Upper lobe of right lung (tissue), 1 donor: ENCODE data around the gene DNMT1. TPM values are rescaled to one million over a fixed set of nuclear protein-coding genes. Genes with fewer than 3 reads are reported as not detected.

Experiments
- ATAC-seq: fragments of 200-7000 bp; cut with Tn5 transposase; one replicate; pipeline ENCODE4 v1.9.1; 2020; ENCODE audit warnings: mild to moderate bottlenecking, moderate library complexity
- DNase-seq: peaks from one replicate; pipeline ENCODE4 v3.0.0-alpha.2; 2020
- H3K27ac ChIP-seq: fragments of 200-600 bp; one replicate; pipeline ENCODE4 v1.8.0; 2022
- H3K27me3 ChIP-seq: fragments of 200-600 bp; one replicate; pipeline ENCODE4 v1.8.0; 2022; ENCODE audit warnings: mild to moderate bottlenecking
- H3K36me3 ChIP-seq: fragments of 200-600 bp; one replicate; pipeline ENCODE4 v1.8.0; 2022
- H3K4me1 ChIP-seq: fragments of 200-600 bp; one replicate; pipeline ENCODE4 v1.8.0; 2022
- H3K4me3 ChIP-seq: fragments of 200-600 bp; one replicate; pipeline ENCODE4 v1.8.0; 2022; ENCODE audit warnings: mild to moderate bottlenecking
- H3K9me3 ChIP-seq: fragments of 200-600 bp; one replicate; pipeline ENCODE4 v1.8.0; 2022
- intact Hi-C: fragments of 100-400 bp; cut with DNase I; formaldehyde crosslinking; loops from one replicate; pipeline ENCODE4 v1.11.0; 2022
- total RNA-seq: library from RNA; stranded (reverse); fragmentation: NEBNext Ultra II Directional; extraction: Animal tissue kit (Norgen Biotek cat#: 25700); gene quantifications from one replicate; pipeline ENCODE4 v1.2.1, GENCODE V29; 2021
- TF ChIP-seq, protein P1 (sequence below): fragments of 200-600 bp; IDR thresholded peaks from one replicate; pipeline ENCODE4 v1.8.0; 2022; ENCODE audit warnings: antibody characterized with exemption
- donor health status: DM: no; HTN: yes; CAD: no; lungs with severe emphysema.

The DNMT1 gene
- total RNA-seq, 1 donor from 2014 or later = 72.1 TPM

DNA sequence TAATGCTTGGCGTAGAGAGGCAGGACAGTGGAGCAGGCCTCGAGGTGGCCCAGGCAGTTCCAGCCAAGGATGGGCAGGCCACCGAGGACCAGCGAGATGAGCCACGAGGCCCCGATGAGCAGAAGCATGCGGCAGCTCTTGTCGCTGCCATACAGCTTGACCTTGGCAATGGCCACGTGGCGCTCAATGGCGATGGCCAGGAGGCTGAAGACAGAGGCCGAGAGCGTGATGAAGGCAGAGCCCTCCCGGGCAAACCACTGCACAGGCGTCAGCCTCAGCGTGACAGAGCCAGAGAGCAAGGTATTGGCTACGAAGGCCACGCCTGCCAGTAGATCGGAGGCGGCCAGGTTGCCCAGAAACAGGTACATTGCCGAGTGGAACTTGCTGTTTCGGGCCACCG lies 29.6 kb upstream of the DNMT1 start:
- H3K36me3 ChIP-seq = peaks cover 13% of the 10 kb centered on the region
- no peaks in the 10 kb centered on the region for H3K27me3 ChIP-seq
- no peaks in the 10 kb centered on the region for H3K9me3 ChIP-seq
- intact Hi-C loops = no loop called here
- H3K27ac ChIP-seq = no peak overlapping the region
- TF ChIP-seq, protein P1, sequence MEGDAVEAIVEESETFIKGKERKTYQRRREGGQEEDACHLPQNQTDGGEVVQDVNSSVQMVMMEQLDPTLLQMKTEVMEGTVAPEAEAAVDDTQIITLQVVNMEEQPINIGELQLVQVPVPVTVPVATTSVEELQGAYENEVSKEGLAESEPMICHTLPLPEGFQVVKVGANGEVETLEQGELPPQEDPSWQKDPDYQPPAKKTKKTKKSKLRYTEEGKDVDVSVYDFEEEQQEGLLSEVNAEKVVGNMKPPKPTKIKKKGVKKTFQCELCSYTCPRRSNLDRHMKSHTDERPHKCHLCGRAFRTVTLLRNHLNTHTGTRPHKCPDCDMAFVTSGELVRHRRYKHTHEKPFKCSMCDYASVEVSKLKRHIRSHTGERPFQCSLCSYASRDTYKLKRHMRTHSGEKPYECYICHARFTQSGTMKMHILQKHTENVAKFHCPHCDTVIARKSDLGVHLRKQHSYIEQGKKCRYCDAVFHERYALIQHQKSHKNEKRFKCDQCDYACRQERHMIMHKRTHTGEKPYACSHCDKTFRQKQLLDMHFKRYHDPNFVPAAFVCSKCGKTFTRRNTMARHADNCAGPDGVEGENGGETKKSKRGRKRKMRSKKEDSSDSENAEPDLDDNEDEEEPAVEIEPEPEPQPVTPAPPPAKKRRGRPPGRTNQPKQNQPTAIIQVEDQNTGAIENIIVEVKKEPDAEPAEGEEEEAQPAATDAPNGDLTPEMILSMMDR = no peak
- ATAC-seq (no peak), DNase-seq (no peak)
- no peak overlapping the region for H3K4me3 ChIP-seq
- peaks cover 24% of the 10 kb centered on the region for H3K4me1 ChIP-seq

DNA sequence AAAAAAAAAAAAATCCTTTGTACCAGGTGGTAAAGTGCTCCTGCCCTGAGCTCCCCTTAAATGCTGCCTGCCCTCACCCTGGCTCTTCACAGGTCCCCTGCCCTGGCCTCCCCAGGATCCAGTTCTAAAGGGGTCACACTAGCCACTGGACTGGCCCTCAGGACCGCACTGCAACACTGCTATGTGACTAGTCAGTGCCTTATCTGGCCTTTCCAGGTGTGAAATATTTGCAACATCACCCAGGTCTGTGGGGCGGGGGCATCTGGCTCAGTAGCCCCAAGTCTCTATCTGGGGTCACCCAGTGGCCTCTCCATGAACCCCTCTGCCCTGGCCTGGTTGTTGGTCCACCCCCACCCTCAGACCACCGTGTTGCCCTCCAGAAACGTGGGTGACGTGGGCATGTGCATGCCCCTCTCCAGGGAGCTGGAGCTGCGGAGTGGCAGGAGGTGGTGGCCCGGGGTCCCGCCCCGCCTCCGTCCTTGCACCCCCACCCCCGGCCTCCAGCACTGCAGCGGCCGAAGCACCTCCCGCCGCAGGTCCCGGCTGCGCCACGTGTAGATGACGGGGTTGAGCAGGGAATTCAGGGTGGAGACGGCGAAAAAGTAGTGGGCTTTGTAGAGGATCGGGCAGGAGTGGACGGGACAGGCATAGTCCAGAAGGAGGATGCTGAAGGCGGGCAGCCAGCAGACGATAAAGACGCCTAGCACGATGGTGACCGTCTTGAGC lies 28.9 kb upstream of the DNMT1 start:
- TF ChIP-seq, protein P1 = no peak
- ATAC-seq = no peak
- no peak overlapping the region for H3K4me3 ChIP-seq
- H3K27ac ChIP-seq = no peak overlapping the region
- H3K36me3 ChIP-seq = peaks cover 13% of the 10 kb centered on the region
- intact Hi-C loops = no loop called here
- no peaks in the 10 kb centered on the region for H3K9me3 ChIP-seq
- DNase-seq = no peak
- no peaks in the 10 kb centered on the region for H3K27me3 ChIP-seq
- peaks cover 19% of the 10 kb centered on the region for H3K4me1 ChIP-seq

DNA sequence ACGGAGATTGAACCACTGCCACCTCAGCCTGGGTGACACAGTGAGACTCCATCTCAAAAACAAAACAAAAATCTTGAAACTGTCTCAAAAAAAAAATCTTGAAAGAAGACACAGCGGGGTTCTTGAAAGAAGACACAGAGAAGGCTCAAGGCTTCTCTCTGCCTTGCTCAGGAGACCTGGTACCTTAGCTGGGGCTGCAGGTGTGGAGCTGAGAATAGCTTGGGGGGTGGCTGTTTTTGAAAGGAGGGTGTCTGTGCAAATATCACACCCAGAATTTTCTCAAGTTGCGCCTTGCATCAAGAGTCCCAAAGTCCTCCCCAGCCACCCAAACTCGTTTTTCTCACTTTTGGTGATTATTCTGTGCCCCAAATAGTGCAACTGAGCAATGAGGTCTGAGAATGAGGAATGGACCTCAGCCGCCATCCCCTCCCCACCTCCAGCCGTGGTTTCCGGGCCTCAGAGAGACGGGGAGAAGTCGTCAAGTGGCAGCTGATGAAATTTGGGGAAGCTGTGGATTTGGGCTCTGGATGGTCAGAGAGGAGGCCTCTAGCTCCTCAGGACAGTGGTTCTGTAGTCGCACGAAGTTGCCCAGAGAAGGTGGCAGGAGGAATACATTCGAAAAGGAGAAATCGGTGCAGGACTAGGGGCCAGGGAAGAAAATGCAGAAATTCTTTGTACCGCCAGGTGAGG lies 27.6 kb upstream of the DNMT1 start:
- Histone ChIP-seq H3K4me1 (peaks cover 10% of the 10 kb centered on the region), H3K27ac (no peak overlapping the region), H3K4me3 (no peak overlapping the region), H3K9me3 (no peaks in the 10 kb centered on the region), H3K36me3 (peaks cover 13% of the 10 kb centered on the region), H3K27me3 (no peaks in the 10 kb centered on the region)
- ATAC-seq (peak; percentile 7), DNase-seq (no peak)
- intact Hi-C loops = no loop called here
- TF ChIP-seq, protein P1 = no peak

DNA sequence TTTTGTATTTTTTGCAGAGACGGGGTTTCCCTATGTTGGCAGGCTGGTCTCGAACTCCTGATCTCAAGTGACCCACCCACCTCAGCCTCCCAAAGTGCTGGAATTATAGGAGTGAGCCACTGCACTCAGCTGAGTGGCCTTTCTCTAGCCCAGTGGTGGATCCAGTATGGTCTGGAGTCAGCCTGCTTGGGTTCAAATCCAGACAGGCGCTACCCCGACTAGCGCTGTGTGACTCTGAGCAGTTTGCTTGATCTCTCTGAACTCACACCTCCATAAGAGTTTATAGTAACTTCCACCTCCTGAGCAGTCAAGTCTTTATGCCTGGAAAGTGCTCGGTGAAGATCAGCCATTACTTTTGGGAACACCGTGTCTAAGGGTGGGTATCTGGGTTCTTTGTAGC lies 25.9 kb upstream of the DNMT1 start:
- DNase-seq (no peak), ATAC-seq (no peak)
- no peaks in the 10 kb centered on the region for H3K9me3 ChIP-seq
- TF ChIP-seq, protein P1 = no peak
- H3K4me3 ChIP-seq = no peak overlapping the region
- H3K4me1 ChIP-seq = peaks cover 2% of the 10 kb centered on the region
- H3K27me3 ChIP-seq = no peaks in the 10 kb centered on the region
- intact Hi-C loops = no loop called here
- peaks cover 13% of the 10 kb centered on the region for H3K36me3 ChIP-seq
- H3K27ac ChIP-seq = no peak overlapping the region

DNA sequence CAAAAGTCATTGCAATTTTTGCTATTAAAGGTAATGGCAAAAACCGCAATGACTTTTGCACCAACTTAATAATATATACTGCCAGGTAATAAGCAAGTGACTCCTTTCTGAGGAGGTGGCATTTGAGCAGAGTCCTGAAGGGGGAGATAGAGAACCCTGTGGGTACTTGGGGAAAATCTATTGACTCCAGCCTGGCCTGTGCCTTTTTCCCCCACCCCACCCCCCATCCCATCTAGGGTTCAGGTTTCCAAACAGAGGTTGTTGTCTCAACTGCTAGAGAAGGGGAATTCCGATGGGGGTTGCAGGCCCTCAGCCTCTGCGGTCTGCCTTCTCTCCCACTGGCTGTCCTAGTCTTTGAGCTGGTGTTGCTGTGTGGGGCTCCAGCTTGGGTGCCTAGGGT lies 24.9 kb upstream of the DNMT1 start:
- H3K4me1 ChIP-seq = no peaks in the 10 kb centered on the region
- H3K27ac ChIP-seq = no peak overlapping the region
- intact Hi-C loops = no loop called here
- peaks cover 13% of the 10 kb centered on the region for H3K36me3 ChIP-seq
- TF ChIP-seq, protein P1 = peak; percentile 28
- no peak for DNase-seq
- no peaks in the 10 kb centered on the region for H3K27me3 ChIP-seq
- peak; percentile 55 for ATAC-seq
- H3K9me3 ChIP-seq = no peaks in the 10 kb centered on the region
- no peak overlapping the region for H3K4me3 ChIP-seq
